Gastrocnemius medialis (tissue), 4 donors: ENCODE data around the gene KIAA1586.

Experiments
- POLR2A ChIP-seq, 2 donors: fragments of 450-650 bp; IDR thresholded peaks; one replicate each; pipeline ENCODE4 v1.6.1; 2017; ENCODE audit warnings: antibody characterized with exemption in 2 of 2, mild to moderate bottlenecking in 2 of 2, moderate library complexity in 2 of 2
- TF ChIP-seq, protein P1 (sequence below), 5 experiments: fragments of 450-650 bp in 3 of 5; fragments of 200-600 bp in 2 of 5; sonication (generic) in 2 of 5; IDR thresholded peaks in 4 of 5; conservative IDR thresholded peaks in 1 of 5; 1 replicate in 4 of 5; 2 replicates in 1 of 5; pipeline ENCODE4 v1.5.1; 2016 to 2019; ENCODE audit warnings: antibody characterized with exemption in 5 of 5, mild to moderate bottlenecking in 3 of 5, moderate library complexity in 3 of 5

DNA sequence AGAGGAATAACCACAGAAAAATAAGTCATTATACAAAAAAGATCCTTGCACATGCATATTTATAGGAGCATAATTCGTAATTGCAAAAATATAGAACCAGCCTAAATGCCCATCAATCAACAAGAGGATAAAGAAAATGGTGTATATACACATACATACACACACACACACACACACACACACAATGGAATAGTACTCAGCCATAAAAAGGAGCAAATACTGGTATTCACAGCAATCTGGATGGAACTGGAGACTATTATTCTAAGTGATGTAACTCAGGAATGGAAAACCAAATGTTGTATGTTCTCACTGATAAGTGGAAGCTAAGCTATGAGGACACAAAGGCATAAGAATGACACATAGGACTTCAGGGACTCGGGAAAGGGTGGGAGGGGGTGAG lies 1.9 kb upstream of the KIAA1586 start:
- TF ChIP-seq, protein P1, sequence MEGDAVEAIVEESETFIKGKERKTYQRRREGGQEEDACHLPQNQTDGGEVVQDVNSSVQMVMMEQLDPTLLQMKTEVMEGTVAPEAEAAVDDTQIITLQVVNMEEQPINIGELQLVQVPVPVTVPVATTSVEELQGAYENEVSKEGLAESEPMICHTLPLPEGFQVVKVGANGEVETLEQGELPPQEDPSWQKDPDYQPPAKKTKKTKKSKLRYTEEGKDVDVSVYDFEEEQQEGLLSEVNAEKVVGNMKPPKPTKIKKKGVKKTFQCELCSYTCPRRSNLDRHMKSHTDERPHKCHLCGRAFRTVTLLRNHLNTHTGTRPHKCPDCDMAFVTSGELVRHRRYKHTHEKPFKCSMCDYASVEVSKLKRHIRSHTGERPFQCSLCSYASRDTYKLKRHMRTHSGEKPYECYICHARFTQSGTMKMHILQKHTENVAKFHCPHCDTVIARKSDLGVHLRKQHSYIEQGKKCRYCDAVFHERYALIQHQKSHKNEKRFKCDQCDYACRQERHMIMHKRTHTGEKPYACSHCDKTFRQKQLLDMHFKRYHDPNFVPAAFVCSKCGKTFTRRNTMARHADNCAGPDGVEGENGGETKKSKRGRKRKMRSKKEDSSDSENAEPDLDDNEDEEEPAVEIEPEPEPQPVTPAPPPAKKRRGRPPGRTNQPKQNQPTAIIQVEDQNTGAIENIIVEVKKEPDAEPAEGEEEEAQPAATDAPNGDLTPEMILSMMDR (IDR thresholded peaks at IDR 0.05 in 4 of 5, conservative IDR thresholded peaks at IDR 0.05 in 1 of 5): no peak
- TF ChIP-seq POLR2A (IDR thresholded peaks at IDR 0.05): no peak
